ENCODE measurements around the gene ADGRF4. TPM values are rescaled to one million over a fixed set of nuclear protein-coding genes. Genes with fewer than 3 reads are reported as not detected.

Gene ADGRF4
- polyA plus RNA-seq, 1 donor from 2014 or later = not detected

GRCh38 chr6:47715782-47716181, 17.4 kb downstream of the ADGRF4 start:
- no peaks in the 10 kb centered on the region for H3K27me3 ChIP-seq (ENCODE audit: insufficient read depth, low read depth, low read length)
- H3K27ac ChIP-seq (ENCODE audit: low read length) = no peak overlapping the region
- H3F3A ChIP-seq (ENCODE audit: insufficient read depth, low read length, poor library complexity, severe bottlenecking) = no peaks in the 10 kb centered on the region
- no peaks in the 10 kb centered on the region for H3K79me2 ChIP-seq (replicated peaks; ENCODE audit: insufficient read depth, low read length)
- no peak overlapping the region for H2AFZ ChIP-seq (ENCODE audit: low read depth, low read length)
- no peaks in the 10 kb centered on the region for H3K9me3 ChIP-seq (ENCODE audit: low read length)
- H3K36me3 ChIP-seq (ENCODE audit: insufficient read depth, low read length) = no peaks in the 10 kb centered on the region
- no peak overlapping the region for H3K9ac ChIP-seq (ENCODE audit: low read length)
- no peaks in the 10 kb centered on the region for H4K20me1 ChIP-seq (ENCODE audit: insufficient read depth)
- TF ChIP-seq EP300 (conservative IDR thresholded peaks at IDR 0.05; ENCODE audit: poor library complexity, severe bottlenecking) = no peak
- TF ChIP-seq, protein P1, sequence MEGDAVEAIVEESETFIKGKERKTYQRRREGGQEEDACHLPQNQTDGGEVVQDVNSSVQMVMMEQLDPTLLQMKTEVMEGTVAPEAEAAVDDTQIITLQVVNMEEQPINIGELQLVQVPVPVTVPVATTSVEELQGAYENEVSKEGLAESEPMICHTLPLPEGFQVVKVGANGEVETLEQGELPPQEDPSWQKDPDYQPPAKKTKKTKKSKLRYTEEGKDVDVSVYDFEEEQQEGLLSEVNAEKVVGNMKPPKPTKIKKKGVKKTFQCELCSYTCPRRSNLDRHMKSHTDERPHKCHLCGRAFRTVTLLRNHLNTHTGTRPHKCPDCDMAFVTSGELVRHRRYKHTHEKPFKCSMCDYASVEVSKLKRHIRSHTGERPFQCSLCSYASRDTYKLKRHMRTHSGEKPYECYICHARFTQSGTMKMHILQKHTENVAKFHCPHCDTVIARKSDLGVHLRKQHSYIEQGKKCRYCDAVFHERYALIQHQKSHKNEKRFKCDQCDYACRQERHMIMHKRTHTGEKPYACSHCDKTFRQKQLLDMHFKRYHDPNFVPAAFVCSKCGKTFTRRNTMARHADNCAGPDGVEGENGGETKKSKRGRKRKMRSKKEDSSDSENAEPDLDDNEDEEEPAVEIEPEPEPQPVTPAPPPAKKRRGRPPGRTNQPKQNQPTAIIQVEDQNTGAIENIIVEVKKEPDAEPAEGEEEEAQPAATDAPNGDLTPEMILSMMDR (IDR thresholded peaks at IDR 0.05; ENCODE audit: poor library complexity, severe bottlenecking) = no peak
- TF ChIP-seq RAD21 (conservative IDR thresholded peaks at IDR 0.05) = no peak
- no peak for TF ChIP-seq MXI1 (conservative IDR thresholded peaks at IDR 0.05; ENCODE audit: poor library complexity, severe bottlenecking)
- no peak for TF ChIP-seq SMC3 (conservative IDR thresholded peaks at IDR 0.05; ENCODE audit: poor library complexity)
- TF ChIP-seq TAF1 (IDR thresholded peaks at IDR 0.05; ENCODE audit: low read depth) = no peak
- no peak for TF ChIP-seq POLR2AphosphoS5 (IDR thresholded peaks at IDR 0.05)
- TF ChIP-seq REST (IDR thresholded peaks at IDR 0.05; ENCODE audit: borderline replicate concordance) = no peak
- no peak for TF ChIP-seq EZH2 (IDR thresholded peaks at IDR 0.05; ENCODE audit: borderline replicate concordance, insufficient read depth, low read length, poor library complexity, severe bottlenecking)
- H3K4me3 ChIP-seq (ENCODE audit: low read length) = no peak overlapping the region
- no peaks in the 10 kb centered on the region for H3K9me2 ChIP-seq (ENCODE audit: insufficient read depth, low read length)
- no peak overlapping the region for H3K4me2 ChIP-seq (ENCODE audit: low read length)

GRCh38 chr6:47716207-47716606, 17.8 kb downstream of the ADGRF4 start:
- H4K20me1 ChIP-seq (ENCODE audit: insufficient read depth) = no peaks in the 10 kb centered on the region
- H3K27ac ChIP-seq (ENCODE audit: low read length) = no peak overlapping the region
- no peaks in the 10 kb centered on the region for H3K9me2 ChIP-seq (ENCODE audit: insufficient read depth, low read length)
- no peaks in the 10 kb centered on the region for H3F3A ChIP-seq (ENCODE audit: insufficient read depth, low read length, poor library complexity, severe bottlenecking)
- no peak overlapping the region for H3K4me2 ChIP-seq (ENCODE audit: low read length)
- H3K4me3 ChIP-seq (ENCODE audit: low read length) = no peak overlapping the region
- H3K79me2 ChIP-seq (replicated peaks; ENCODE audit: insufficient read depth, low read length) = no peaks in the 10 kb centered on the region
- no peaks in the 10 kb centered on the region for H3K27me3 ChIP-seq (ENCODE audit: insufficient read depth, low read depth, low read length)
- no peaks in the 10 kb centered on the region for H3K9me3 ChIP-seq (ENCODE audit: low read length)
- H3K36me3 ChIP-seq (ENCODE audit: insufficient read depth, low read length) = no peaks in the 10 kb centered on the region
- no peak overlapping the region for H2AFZ ChIP-seq (ENCODE audit: low read depth, low read length)
- no peak overlapping the region for H3K9ac ChIP-seq (ENCODE audit: low read length)
- TF ChIP-seq EZH2 (IDR thresholded peaks at IDR 0.05; ENCODE audit: borderline replicate concordance, insufficient read depth, low read length, poor library complexity, severe bottlenecking) (no peak), MXI1 (conservative IDR thresholded peaks at IDR 0.05; ENCODE audit: poor library complexity, severe bottlenecking) (no peak), RAD21 (conservative IDR thresholded peaks at IDR 0.05) (no peak), POLR2AphosphoS5 (IDR thresholded peaks at IDR 0.05) (no peak), TAF1 (IDR thresholded peaks at IDR 0.05; ENCODE audit: low read depth) (no peak), SMC3 (conservative IDR thresholded peaks at IDR 0.05; ENCODE audit: poor library complexity) (no peak), EP300 (conservative IDR thresholded peaks at IDR 0.05; ENCODE audit: poor library complexity, severe bottlenecking) (no peak), REST (IDR thresholded peaks at IDR 0.05; ENCODE audit: borderline replicate concordance) (no peak)
- TF ChIP-seq, protein P1 (IDR thresholded peaks at IDR 0.05; ENCODE audit: poor library complexity, severe bottlenecking) = no peak
